Measurements from ENCODE around the gene PCYT2. TPM values are rescaled to one million over a fixed set of nuclear protein-coding genes. Genes with fewer than 3 reads are reported as not detected.

The PCYT2 gene
- total and polyA plus RNA-seq, 9 of the 15 experiments (the other 6 are each of a cell fraction or from before 2014, with no cell fraction given): 0.92 to 134 (median 82.5) TPM

DNA sequence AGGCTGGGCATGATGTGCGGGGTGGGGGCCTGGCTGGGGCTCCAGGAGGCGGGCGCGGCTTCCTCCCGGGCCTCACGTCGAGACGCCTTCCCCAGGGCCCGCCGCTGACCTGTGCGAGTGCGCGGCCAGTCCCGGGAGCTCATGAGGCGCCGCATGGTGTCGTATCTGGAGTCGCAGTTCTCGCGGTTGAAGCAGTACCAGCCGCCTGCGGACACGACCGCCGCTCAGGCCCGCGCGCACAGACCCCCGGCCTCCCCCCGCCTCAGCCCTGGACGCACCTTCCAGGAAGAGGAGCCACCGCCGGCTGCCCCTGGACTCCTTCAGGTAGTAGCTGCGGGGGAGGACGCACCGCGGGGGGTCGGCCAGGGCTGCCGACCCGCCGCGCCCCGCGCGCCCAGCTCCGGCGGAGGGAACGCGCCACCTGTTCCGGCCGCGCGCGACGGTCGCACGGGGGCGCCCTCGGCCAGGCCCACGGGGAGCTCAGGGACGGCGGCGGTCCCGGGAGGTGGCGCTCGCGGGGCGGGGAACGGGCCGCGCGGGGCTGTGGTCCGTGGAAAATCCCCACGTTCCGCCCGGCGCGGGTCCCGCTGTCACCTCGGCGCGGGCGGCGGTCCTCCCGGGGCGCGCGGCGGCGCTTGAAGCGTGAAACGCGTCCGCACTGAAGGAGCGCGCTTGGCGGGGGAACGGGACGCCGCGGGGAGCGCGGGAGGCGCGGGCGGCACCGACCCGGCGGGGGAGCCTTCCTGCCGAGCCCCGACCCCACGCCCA, 48.3 kb upstream of the PCYT2 start (continued):
- TF ChIP-seq NFYB (IDR thresholded peaks at IDR 0.05; ENCODE audit: extremely low read depth, insufficient read length) (no peak), ZNF695 (CRISPR knock-in tag; IDR thresholded peaks at IDR 0.05) (no peak), MEF2D (tag; conservative IDR thresholded peaks at IDR 0.05; ENCODE audit: low read depth) (no peak), PTRF (tag; IDR thresholded peaks at IDR 0.05) (no peak), ZNF3 (CRISPR knock-in tag; IDR thresholded peaks at IDR 0.05) (no peak), ZNF239 (CRISPR knock-in tag; IDR thresholded peaks at IDR 0.05) (no peak), RBBP5 (IDR thresholded peaks at IDR 0.05; ENCODE audit: borderline replicate concordance, insufficient read depth, low read length, poor library complexity, severe bottlenecking) (peak; percentile 79), ZFPM2 (CRISPR knock-in tag; IDR thresholded peaks at IDR 0.05) (no peak), ZNF77 (CRISPR knock-in tag; IDR thresholded peaks at IDR 0.05) (no peak), ZNF431 (CRISPR knock-in tag; IDR thresholded peaks at IDR 0.05) (no peak), PYGO2 (tag; IDR thresholded peaks at IDR 0.05) (no peak), CEBPG (CRISPR knock-in tag; IDR thresholded peaks at IDR 0.05) (no peak), CEBPG (tag; conservative IDR thresholded peaks at IDR 0.05 in 1 of 2, IDR thresholded peaks at IDR 0.05 in 1 of 2) (no peak), POU5F1 (IDR thresholded peaks at IDR 0.05; ENCODE audit: borderline replicate concordance, low read depth, low read length, partially characterized antibody) (no peak), LEF1 (IDR thresholded peaks at IDR 0.05) (no peak), ESRRB (CRISPR knock-in tag; IDR thresholded peaks at IDR 0.05; ENCODE audit: borderline replicate concordance) (no peak), HNRNPK (IDR thresholded peaks at IDR 0.05; ENCODE audit: low read depth, low read length, poor library complexity, severe bottlenecking) (no peak), PHF20 (IDR thresholded peaks at IDR 0.05; ENCODE audit: partially characterized antibody) (no peak), EWSR1 (IDR thresholded peaks at IDR 0.05; ENCODE audit: borderline replicate concordance, low read depth, partially characterized antibody) (no peak)
- TF ChIP-seq, protein P1, sequence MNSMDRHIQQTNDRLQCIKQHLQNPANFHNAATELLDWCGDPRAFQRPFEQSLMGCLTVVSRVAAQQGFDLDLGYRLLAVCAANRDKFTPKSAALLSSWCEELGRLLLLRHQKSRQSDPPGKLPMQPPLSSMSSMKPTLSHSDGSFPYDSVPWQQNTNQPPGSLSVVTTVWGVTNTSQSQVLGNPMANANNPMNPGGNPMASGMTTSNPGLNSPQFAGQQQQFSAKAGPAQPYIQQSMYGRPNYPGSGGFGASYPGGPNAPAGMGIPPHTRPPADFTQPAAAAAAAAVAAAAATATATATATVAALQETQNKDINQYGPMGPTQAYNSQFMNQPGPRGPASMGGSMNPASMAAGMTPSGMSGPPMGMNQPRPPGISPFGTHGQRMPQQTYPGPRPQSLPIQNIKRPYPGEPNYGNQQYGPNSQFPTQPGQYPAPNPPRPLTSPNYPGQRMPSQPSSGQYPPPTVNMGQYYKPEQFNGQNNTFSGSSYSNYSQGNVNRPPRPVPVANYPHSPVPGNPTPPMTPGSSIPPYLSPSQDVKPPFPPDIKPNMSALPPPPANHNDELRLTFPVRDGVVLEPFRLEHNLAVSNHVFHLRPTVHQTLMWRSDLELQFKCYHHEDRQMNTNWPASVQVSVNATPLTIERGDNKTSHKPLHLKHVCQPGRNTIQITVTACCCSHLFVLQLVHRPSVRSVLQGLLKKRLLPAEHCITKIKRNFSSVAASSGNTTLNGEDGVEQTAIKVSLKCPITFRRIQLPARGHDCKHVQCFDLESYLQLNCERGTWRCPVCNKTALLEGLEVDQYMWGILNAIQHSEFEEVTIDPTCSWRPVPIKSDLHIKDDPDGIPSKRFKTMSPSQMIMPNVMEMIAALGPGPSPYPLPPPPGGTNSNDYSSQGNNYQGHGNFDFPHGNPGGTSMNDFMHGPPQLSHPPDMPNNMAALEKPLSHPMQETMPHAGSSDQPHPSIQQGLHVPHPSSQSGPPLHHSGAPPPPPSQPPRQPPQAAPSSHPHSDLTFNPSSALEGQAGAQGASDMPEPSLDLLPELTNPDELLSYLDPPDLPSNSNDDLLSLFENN (IDR thresholded peaks at IDR 0.05; ENCODE audit: low read depth in 2 of 2, low read length in 2 of 2): no peak
- TF ChIP-seq, protein P2, sequence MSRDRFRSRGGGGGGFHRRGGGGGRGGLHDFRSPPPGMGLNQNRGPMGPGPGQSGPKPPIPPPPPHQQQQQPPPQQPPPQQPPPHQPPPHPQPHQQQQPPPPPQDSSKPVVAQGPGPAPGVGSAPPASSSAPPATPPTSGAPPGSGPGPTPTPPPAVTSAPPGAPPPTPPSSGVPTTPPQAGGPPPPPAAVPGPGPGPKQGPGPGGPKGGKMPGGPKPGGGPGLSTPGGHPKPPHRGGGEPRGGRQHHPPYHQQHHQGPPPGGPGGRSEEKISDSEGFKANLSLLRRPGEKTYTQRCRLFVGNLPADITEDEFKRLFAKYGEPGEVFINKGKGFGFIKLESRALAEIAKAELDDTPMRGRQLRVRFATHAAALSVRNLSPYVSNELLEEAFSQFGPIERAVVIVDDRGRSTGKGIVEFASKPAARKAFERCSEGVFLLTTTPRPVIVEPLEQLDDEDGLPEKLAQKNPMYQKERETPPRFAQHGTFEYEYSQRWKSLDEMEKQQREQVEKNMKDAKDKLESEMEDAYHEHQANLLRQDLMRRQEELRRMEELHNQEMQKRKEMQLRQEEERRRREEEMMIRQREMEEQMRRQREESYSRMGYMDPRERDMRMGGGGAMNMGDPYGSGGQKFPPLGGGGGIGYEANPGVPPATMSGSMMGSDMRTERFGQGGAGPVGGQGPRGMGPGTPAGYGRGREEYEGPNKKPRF (IDR thresholded peaks at IDR 0.05; ENCODE audit: low read depth, low read length): no peak
- TF ChIP-seq, protein P3, sequence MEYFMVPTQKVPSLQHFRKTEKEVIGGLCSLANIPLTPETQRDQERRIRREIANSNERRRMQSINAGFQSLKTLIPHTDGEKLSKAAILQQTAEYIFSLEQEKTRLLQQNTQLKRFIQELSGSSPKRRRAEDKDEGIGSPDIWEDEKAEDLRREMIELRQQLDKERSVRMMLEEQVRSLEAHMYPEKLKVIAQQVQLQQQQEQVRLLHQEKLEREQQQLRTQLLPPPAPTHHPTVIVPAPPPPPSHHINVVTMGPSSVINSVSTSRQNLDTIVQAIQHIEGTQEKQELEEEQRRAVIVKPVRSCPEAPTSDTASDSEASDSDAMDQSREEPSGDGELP (CRISPR knock-in tag; IDR thresholded peaks at IDR 0.05; ENCODE audit: borderline replicate concordance): peak; percentile 51; the same call in 1 of the 2 replicates
